ENCODE results near the gene RYR1.

Gene RYR1

GRCh38 chr19:38485541-38486285 lies 52.2 kb downstream of the RYR1 start:
- Histone ChIP-seq H4K20me1 (ENCODE audit: insufficient read depth, low read length, poor library complexity, severe bottlenecking) (no peaks in the 10 kb centered on the region), H3K9ac (ENCODE audit: low read depth, low read length, poor library complexity, severe bottlenecking) (no peak overlapping the region), H3K9me2 (replicated peaks; ENCODE audit: low read depth, low read length) (no peaks in the 10 kb centered on the region), H3K4me3 (ENCODE audit: low read length, poor library complexity, severe bottlenecking) (no peak overlapping the region), H3K4me2 (ENCODE audit: low read depth, low read length, poor library complexity, severe bottlenecking) (no peak overlapping the region), H3K27me3 (ENCODE audit: insufficient read depth, low read length, poor library complexity, severe bottlenecking) (no peaks in the 10 kb centered on the region), H3K36me3 (ENCODE audit: insufficient read depth, low read length) (no peaks in the 10 kb centered on the region), H3F3A (ENCODE audit: low read depth) (no peaks in the 10 kb centered on the region), H2AFZ (ENCODE audit: low read length) (no peak overlapping the region), H3K4me1 (ENCODE audit: insufficient read depth, low read length, poor library complexity, severe bottlenecking) (no peaks in the 10 kb centered on the region), H3K9me3 (ENCODE audit: insufficient read depth, low read depth, low read length) (no peaks in the 10 kb centered on the region), H3K79me2 (ENCODE audit: insufficient read depth, low read length) (no peaks in the 10 kb centered on the region)
- TF ChIP-seq EZH2phosphoT487 (IDR thresholded peaks at IDR 0.05; ENCODE audit: borderline replicate concordance) (no peak), CTCF (conservative IDR thresholded peaks at IDR 0.05; ENCODE audit: low read length) (no peak)

- H3K4me1 ChIP-seq (ENCODE audit: insufficient read depth, low read length, poor library complexity, severe bottlenecking), result no peaks in the 10 kb centered on the region
- no peaks in the 10 kb centered on the region for H3K79me2 ChIP-seq (ENCODE audit: insufficient read depth, low read length)
- no peaks in the 10 kb centered on the region for H4K20me1 ChIP-seq (ENCODE audit: insufficient read depth, low read length, poor library complexity, severe bottlenecking)
- no peak overlapping the region for H3K4me2 ChIP-seq (ENCODE audit: low read depth, low read length, poor library complexity, severe bottlenecking)
- TF ChIP-seq CTCF (conservative IDR thresholded peaks at IDR 0.05; ENCODE audit: low read length) (no peak), EZH2phosphoT487 (IDR thresholded peaks at IDR 0.05; ENCODE audit: borderline replicate concordance) (no peak)
- no peaks in the 10 kb centered on the region for H3K27me3 ChIP-seq (ENCODE audit: insufficient read depth, low read length, poor library complexity, severe bottlenecking)
- H3F3A ChIP-seq (ENCODE audit: low read depth), result no peaks in the 10 kb centered on the region
- H3K9me2 ChIP-seq (replicated peaks; ENCODE audit: low read depth, low read length), result no peaks in the 10 kb centered on the region
- no peak overlapping the region for H3K9ac ChIP-seq (ENCODE audit: low read depth, low read length, poor library complexity, severe bottlenecking)
- no peak overlapping the region for H2AFZ ChIP-seq (ENCODE audit: low read length)
- H3K4me3 ChIP-seq (ENCODE audit: low read length, poor library complexity, severe bottlenecking), result no peak overlapping the region
- no peaks in the 10 kb centered on the region for H3K36me3 ChIP-seq (ENCODE audit: insufficient read depth, low read length)
- no peaks in the 10 kb centered on the region for H3K9me3 ChIP-seq (ENCODE audit: insufficient read depth, low read depth, low read length)
These were observed 53.3 kb downstream of the RYR1 start for GRCh38 chr19:38486731-38487336.

- H3K4me2 ChIP-seq (ENCODE audit: low read depth, low read length, poor library complexity, severe bottlenecking), result no peak overlapping the region
- H3K9me2 ChIP-seq (replicated peaks; ENCODE audit: low read depth, low read length), result no peaks in the 10 kb centered on the region
- no peaks in the 10 kb centered on the region for H3K36me3 ChIP-seq (ENCODE audit: insufficient read depth, low read length)
- H3K27me3 ChIP-seq (ENCODE audit: insufficient read depth, low read length, poor library complexity, severe bottlenecking), result no peaks in the 10 kb centered on the region
- no peaks in the 10 kb centered on the region for H4K20me1 ChIP-seq (ENCODE audit: insufficient read depth, low read length, poor library complexity, severe bottlenecking)
- no peaks in the 10 kb centered on the region for H3F3A ChIP-seq (ENCODE audit: low read depth)
- peaks cover 8% of the 10 kb centered on the region for H3K4me1 ChIP-seq (ENCODE audit: insufficient read depth, low read length, poor library complexity, severe bottlenecking)
- H3K4me3 ChIP-seq (ENCODE audit: low read length, poor library complexity, severe bottlenecking), result no peak overlapping the region
- H3K9me3 ChIP-seq (ENCODE audit: insufficient read depth, low read depth, low read length), result no peaks in the 10 kb centered on the region
- no peak overlapping the region for H3K9ac ChIP-seq (ENCODE audit: low read depth, low read length, poor library complexity, severe bottlenecking)
- no peak overlapping the region for H2AFZ ChIP-seq (ENCODE audit: low read length)
- TF ChIP-seq CTCF (conservative IDR thresholded peaks at IDR 0.05; ENCODE audit: low read length), result no peak
- no peak for TF ChIP-seq EZH2phosphoT487 (IDR thresholded peaks at IDR 0.05; ENCODE audit: borderline replicate concordance)
- no peaks in the 10 kb centered on the region for H3K79me2 ChIP-seq (ENCODE audit: insufficient read depth, low read length)
These were observed 54.6 kb downstream of the RYR1 start for GRCh38 chr19:38488096-38488495.

Data from Loucy (cell line).